ENCODE data around the gene GIMD1. TPM values are rescaled to one million over a fixed set of nuclear protein-coding genes. Genes with fewer than 3 reads are reported as not detected.
A peak's percentile ranks its signal among the peaks of the same experiment; 100 is the strongest.

The GIMD1 gene
- total RNA-seq, 2 donors from 2014 or later, result not detected

DNA sequence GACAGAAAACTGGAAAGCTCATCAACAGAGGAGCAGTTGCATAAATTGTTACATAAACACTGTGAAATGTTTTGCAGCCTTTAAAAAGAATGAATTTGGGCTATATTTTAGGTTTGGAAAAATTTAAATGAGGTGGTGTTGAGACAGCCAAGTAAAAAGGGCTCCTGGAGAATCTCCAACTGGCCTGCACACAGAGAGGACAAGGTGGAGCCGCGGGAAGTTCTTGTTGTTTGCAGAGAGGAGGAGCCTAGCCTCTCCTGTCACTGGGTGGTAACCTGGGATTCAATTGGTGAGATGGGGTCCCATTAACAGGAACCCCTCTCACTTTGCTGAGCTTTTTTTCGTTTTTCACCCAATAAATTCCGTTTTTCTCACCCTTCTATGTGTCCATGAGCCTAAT, 13.4 kb downstream of the GIMD1 start:
- Histone ChIP-seq H3K27me3 (ENCODE audit: control insufficient read depth, insufficient read depth, low read length, poor library complexity, severe bottlenecking) (no peaks in the 10 kb centered on the region), H3K4me1 (ENCODE audit: control insufficient read depth, insufficient read depth, low read length) (no peaks in the 10 kb centered on the region), H3K27ac (ENCODE audit: low read depth, low read length) (no peak overlapping the region), H3K4me3 (ENCODE audit: low read length) (no peak overlapping the region), H3K9me3 (ENCODE audit: control insufficient read depth, low read length) (no peaks in the 10 kb centered on the region), H3K36me3 (ENCODE audit: control insufficient read depth, insufficient read depth, low read length) (no peaks in the 10 kb centered on the region), H3K9ac (ENCODE audit: extremely low read depth, low read length, poor library complexity, severe bottlenecking) (no peak overlapping the region)
- 77 to 83% methylated on average over 2 to 4 of the region's 4 CpGs for WGBS, 2 experiments (ENCODE audit: insufficient coverage in 1 of 2, insufficient read length in 1 of 2)
- H3K27me3 Mint-ChIP-seq (ENCODE audit: insufficient read depth), result no peaks in the 10 kb centered on the region
- H3K36me3 Mint-ChIP-seq (ENCODE audit: low read depth), result no peaks in the 10 kb centered on the region
- no peaks in the 10 kb centered on the region for H3K9me3 Mint-ChIP-seq
- TF ChIP-seq CTCF (conservative IDR thresholded peaks at IDR 0.05), result no peak
- H3K4me1 Mint-ChIP-seq, result peaks cover 4% of the 10 kb centered on the region
- no peak overlapping the region for H3K27ac Mint-ChIP-seq
- DNase-seq, result peak; percentile 62
- H3K4me3 Mint-ChIP-seq, result no peak overlapping the region

GRCh38 chr4:106353786-106354185, 14.8 kb downstream of the GIMD1 start:
- Histone ChIP-seq H3K9me3 (ENCODE audit: control insufficient read depth, low read length) (no peaks in the 10 kb centered on the region), H3K27ac (ENCODE audit: low read depth, low read length) (no peak overlapping the region), H3K9ac (ENCODE audit: extremely low read depth, low read length, poor library complexity, severe bottlenecking) (no peak overlapping the region), H3K4me3 (ENCODE audit: low read length) (no peak overlapping the region), H3K4me1 (ENCODE audit: control insufficient read depth, insufficient read depth, low read length) (no peaks in the 10 kb centered on the region), H3K27me3 (ENCODE audit: control insufficient read depth, insufficient read depth, low read length, poor library complexity, severe bottlenecking) (no peaks in the 10 kb centered on the region), H3K36me3 (ENCODE audit: control insufficient read depth, insufficient read depth, low read length) (peaks cover 5% of the 10 kb centered on the region)
- WGBS, 2 experiments (ENCODE audit: insufficient coverage in 1 of 2, insufficient read length in 1 of 2), result 88 to 100% methylated on average over 1 of the region's 1 CpG
- H3K4me1 Mint-ChIP-seq, result peaks cover 4% of the 10 kb centered on the region
- H3K36me3 Mint-ChIP-seq (ENCODE audit: low read depth), result no peaks in the 10 kb centered on the region
- H3K4me3 Mint-ChIP-seq, result no peak overlapping the region
- no peaks in the 10 kb centered on the region for H3K9me3 Mint-ChIP-seq
- H3K27ac Mint-ChIP-seq, result no peak overlapping the region
- TF ChIP-seq CTCF (conservative IDR thresholded peaks at IDR 0.05), result no peak
- DNase-seq, result no peak
- H3K27me3 Mint-ChIP-seq (ENCODE audit: insufficient read depth), result no peaks in the 10 kb centered on the region

DNA sequence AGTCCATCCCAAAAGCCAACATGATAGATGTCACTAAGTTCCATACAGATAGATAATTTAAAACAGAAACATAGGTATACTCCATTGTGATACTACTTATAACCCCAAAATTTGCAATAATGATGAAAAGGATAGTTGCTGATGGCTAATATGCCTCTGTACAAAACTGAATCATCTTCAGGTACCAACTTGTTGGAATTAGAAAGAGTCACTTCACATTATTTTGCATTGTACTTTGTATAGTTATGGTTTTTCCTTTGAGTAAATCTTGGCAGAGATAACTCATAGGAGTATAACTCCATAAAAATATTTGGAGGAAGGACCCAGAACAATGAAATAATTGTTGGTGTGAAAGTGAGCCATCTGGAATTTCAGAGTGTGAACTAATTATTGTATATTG, 17.6 kb downstream of the GIMD1 start:
- peaks cover 25% of the 10 kb centered on the region for H3K36me3 ChIP-seq (ENCODE audit: control insufficient read depth, insufficient read depth, low read length)
- no peak overlapping the region for H3K27ac ChIP-seq (ENCODE audit: low read depth, low read length)
- H3K9me3 ChIP-seq (ENCODE audit: control insufficient read depth, low read length), result no peaks in the 10 kb centered on the region
- H3K27ac Mint-ChIP-seq, result no peak overlapping the region
- TF ChIP-seq CTCF (conservative IDR thresholded peaks at IDR 0.05), result no peak
- no peaks in the 10 kb centered on the region for H3K27me3 ChIP-seq (ENCODE audit: control insufficient read depth, insufficient read depth, low read length, poor library complexity, severe bottlenecking)
- H3K4me1 Mint-ChIP-seq, result peaks cover 4% of the 10 kb centered on the region
- no peaks in the 10 kb centered on the region for H3K4me1 ChIP-seq (ENCODE audit: control insufficient read depth, insufficient read depth, low read length)
- no peaks in the 10 kb centered on the region for H3K9me3 Mint-ChIP-seq
- no peak for DNase-seq
- no peak overlapping the region for H3K4me3 ChIP-seq (ENCODE audit: low read length)
- H3K9ac ChIP-seq (ENCODE audit: extremely low read depth, low read length, poor library complexity, severe bottlenecking), result no peak overlapping the region
- H3K27me3 Mint-ChIP-seq (ENCODE audit: insufficient read depth), result no peaks in the 10 kb centered on the region
- H3K4me3 Mint-ChIP-seq, result no peak overlapping the region
- peaks cover 5% of the 10 kb centered on the region for H3K36me3 Mint-ChIP-seq (ENCODE audit: low read depth)

Data from endodermal cell (in vitro differentiated cells).